DND-41 (cell line): ENCODE results near the gene ASPRV1.

Experiments
- ATAC-seq: fragments of 200-7000 bp; cut with Tn5 transposase; 3 replicates; pipeline ENCODE4 v1.9.1; 2021; ENCODE audit warnings: low read depth; ENCODE audit not compliant: insufficient read depth
- DNase-seq: peaks from one replicate; pipeline ENCODE4 v3.0.0-alpha.2; 2020
- H2AFZ ChIP-seq: 2 replicates; pipeline ENCODE4 v1.6.0; 2012; ENCODE audit warnings: low read depth, low read length
- H3K27ac ChIP-seq: 2 replicates; pipeline ENCODE4 v1.5.1; 2012; ENCODE audit warnings: low read length, inconsistent platforms
- H3K27me3 ChIP-seq: fragments of 200-600 bp; sonication (generic); 2 replicates; pipeline ENCODE4 v1.6.0; 2012; ENCODE audit warnings: low read length, mild to moderate bottlenecking, inconsistent platforms; ENCODE audit not compliant: insufficient read depth, poor library complexity
- H3K36me3 ChIP-seq: 2 replicates; pipeline ENCODE4 v1.5.1; 2012; ENCODE audit warnings: low read length, inconsistent platforms; ENCODE audit not compliant: insufficient read depth
- H3K4me1 ChIP-seq: 2 replicates; pipeline ENCODE4 v1.5.1; 2012; ENCODE audit warnings: mild to moderate bottlenecking, low read length; ENCODE audit not compliant: insufficient read depth
- H3K4me2 ChIP-seq: 2 replicates; pipeline ENCODE4 v1.6.0; 2012; ENCODE audit warnings: mild to moderate bottlenecking, moderate library complexity, low read length, inconsistent platforms; ENCODE audit not compliant: insufficient read depth
- H3K4me3 ChIP-seq, 2 experiments: fragments of 200-600 bp in 1 of 2; shearing (Covaris generic) in 1 of 2; 2 replicates each; pipeline ENCODE4 v1.5.1; 2012 to 2016; ENCODE audit warnings: inconsistent platforms in 2 of 2, low read length in 2 of 2, mild to moderate bottlenecking in 2 of 2, low read depth in 1 of 2, moderate library complexity in 1 of 2
- H3K79me2 ChIP-seq: 2 replicates; pipeline ENCODE4 v1.6.0; 2012; ENCODE audit warnings: low read length, inconsistent platforms; ENCODE audit not compliant: insufficient read depth
- H3K9ac ChIP-seq: 2 replicates; pipeline ENCODE4 v1.6.0; 2012; ENCODE audit warnings: low read depth, mild to moderate bottlenecking, inconsistent platforms, low read length, moderate library complexity
- H3K9me3 ChIP-seq: 2 replicates; pipeline ENCODE4 v1.5.1; 2012; ENCODE audit warnings: low read length, moderate library complexity, mild to moderate bottlenecking, inconsistent platforms; ENCODE audit not compliant: insufficient read depth, severe bottlenecking
- H4K20me1 ChIP-seq: 2 replicates; pipeline ENCODE4 v1.6.0; 2012; ENCODE audit warnings: low read length; ENCODE audit not compliant: insufficient read depth
- EZH2 ChIP-seq: IDR thresholded peaks from 3 replicates; pipeline ENCODE4 v1.6.1; 2012; ENCODE audit warnings: borderline replicate concordance, low read depth, mild to moderate bottlenecking, moderate library complexity, low read length, inconsistent platforms; ENCODE audit not compliant: severe bottlenecking
- TF ChIP-seq, protein P1 (sequence below): IDR thresholded peaks from 2 replicates; pipeline ENCODE4 v1.5.1; 2012; ENCODE audit warnings: borderline replicate concordance, low read length, moderate library complexity, mild to moderate bottlenecking; ENCODE audit not compliant: poor library complexity, severe bottlenecking; ENCODE audit errors: extremely low read depth

Gene ASPRV1

DNA sequence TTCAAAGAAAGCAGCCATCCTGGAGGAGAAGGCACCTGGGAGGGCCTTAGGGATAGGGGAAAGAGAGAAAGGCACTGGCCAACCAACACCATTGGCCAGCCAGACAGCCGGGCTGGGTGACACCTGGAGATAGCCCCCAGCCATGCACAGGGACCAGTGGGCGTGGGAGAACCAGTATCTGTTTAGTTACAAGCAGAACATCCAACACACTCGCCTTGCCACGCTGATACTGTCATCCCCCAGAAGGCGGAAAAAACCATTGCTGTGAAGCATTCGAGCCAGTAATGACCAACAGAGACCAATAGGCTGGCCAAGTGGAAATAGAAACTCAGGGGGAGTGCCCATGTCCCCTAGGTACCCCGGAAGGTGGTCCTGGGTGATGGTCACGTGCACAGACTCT is 15.5 kb downstream of the ASPRV1 start:
- no peaks in the 10 kb centered on the region for H3K27me3 ChIP-seq
- ATAC-seq, result no peak
- peak overlapping the region; percentile 42 for H3K9ac ChIP-seq
- TF ChIP-seq, protein P1, sequence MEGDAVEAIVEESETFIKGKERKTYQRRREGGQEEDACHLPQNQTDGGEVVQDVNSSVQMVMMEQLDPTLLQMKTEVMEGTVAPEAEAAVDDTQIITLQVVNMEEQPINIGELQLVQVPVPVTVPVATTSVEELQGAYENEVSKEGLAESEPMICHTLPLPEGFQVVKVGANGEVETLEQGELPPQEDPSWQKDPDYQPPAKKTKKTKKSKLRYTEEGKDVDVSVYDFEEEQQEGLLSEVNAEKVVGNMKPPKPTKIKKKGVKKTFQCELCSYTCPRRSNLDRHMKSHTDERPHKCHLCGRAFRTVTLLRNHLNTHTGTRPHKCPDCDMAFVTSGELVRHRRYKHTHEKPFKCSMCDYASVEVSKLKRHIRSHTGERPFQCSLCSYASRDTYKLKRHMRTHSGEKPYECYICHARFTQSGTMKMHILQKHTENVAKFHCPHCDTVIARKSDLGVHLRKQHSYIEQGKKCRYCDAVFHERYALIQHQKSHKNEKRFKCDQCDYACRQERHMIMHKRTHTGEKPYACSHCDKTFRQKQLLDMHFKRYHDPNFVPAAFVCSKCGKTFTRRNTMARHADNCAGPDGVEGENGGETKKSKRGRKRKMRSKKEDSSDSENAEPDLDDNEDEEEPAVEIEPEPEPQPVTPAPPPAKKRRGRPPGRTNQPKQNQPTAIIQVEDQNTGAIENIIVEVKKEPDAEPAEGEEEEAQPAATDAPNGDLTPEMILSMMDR, result no peak
- no peak for TF ChIP-seq EZH2
- H3K4me1 ChIP-seq, result peaks cover 27% of the 10 kb centered on the region
- peak overlapping the region; percentile 50 for H2AFZ ChIP-seq
- H3K4me2 ChIP-seq, result peak overlapping the region; percentile 43
- H3K4me3 ChIP-seq, result no peak overlapping the region; a peak in 1 of 4 replicates
- peaks cover 22% of the 10 kb centered on the region for H3K36me3 ChIP-seq
- no peaks in the 10 kb centered on the region for H3K79me2 ChIP-seq
- DNase-seq, result no peak
- no peaks in the 10 kb centered on the region for H3K9me3 ChIP-seq
- H4K20me1 ChIP-seq, result no peaks in the 10 kb centered on the region
- H3K27ac ChIP-seq, result peak overlapping the region; percentile 92

GRCh38 chr2:69945441-69945840 is 16.0 kb downstream of the ASPRV1 start:
- DNase-seq (no peak), ATAC-seq (no peak)
- H2AFZ ChIP-seq, result peak overlapping the region; percentile 50; the same call in 1 of the 2 replicates
- H3K36me3 ChIP-seq, result peaks cover 26% of the 10 kb centered on the region
- H3K9me3 ChIP-seq, result no peaks in the 10 kb centered on the region
- no peaks in the 10 kb centered on the region for H3K79me2 ChIP-seq
- H3K27me3 ChIP-seq, result no peaks in the 10 kb centered on the region
- H3K9ac ChIP-seq, result peak overlapping the region; percentile 42; the same call in 1 of the 2 replicates
- peaks cover 27% of the 10 kb centered on the region for H3K4me1 ChIP-seq
- H3K27ac ChIP-seq, result peak overlapping the region; percentile 92
- no peaks in the 10 kb centered on the region for H4K20me1 ChIP-seq
- no peak for TF ChIP-seq EZH2
- no peak overlapping the region for H3K4me2 ChIP-seq
- H3K4me3 ChIP-seq, result no peak overlapping the region

DNA sequence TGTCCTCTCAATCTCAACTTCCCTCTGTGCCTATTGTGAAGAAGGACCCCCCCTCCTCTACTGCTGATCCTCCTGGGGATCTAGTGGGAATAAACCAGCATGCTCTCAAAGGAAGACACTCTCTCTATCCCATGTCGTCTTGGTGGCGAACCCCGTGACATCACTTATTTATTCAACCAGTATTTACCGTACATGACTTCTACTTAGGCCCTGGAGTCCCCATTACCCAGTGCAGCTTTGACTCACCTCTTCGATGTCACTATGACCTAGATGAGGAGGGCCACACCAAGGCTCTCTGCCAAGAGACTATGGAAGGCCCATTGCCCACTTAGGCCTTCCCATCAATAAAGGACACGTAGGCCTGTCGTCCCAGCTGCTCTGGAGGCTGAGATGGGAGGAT is 16.7 kb downstream of the ASPRV1 start:
- no peak for ATAC-seq
- no peaks in the 10 kb centered on the region for H3K27me3 ChIP-seq
- no peak for TF ChIP-seq EZH2
- TF ChIP-seq, protein P1, result no peak
- no peaks in the 10 kb centered on the region for H3K9me3 ChIP-seq
- H3K79me2 ChIP-seq, result no peaks in the 10 kb centered on the region
- H3K4me1 ChIP-seq, result peaks cover 27% of the 10 kb centered on the region
- no peak for DNase-seq
- H4K20me1 ChIP-seq, result no peaks in the 10 kb centered on the region
- H3K4me2 ChIP-seq, result no peak overlapping the region
- peak overlapping the region; percentile 59; the same call in 1 of the 2 replicates for H3K27ac ChIP-seq
- no peak overlapping the region for H3K4me3 ChIP-seq
- H3K36me3 ChIP-seq, result peaks cover 31% of the 10 kb centered on the region
- H3K9ac ChIP-seq, result no peak overlapping the region
- no peak overlapping the region for H2AFZ ChIP-seq

GRCh38 chr2:69943843-69944525 is 17.4 kb downstream of the ASPRV1 start:
- H3K79me2 ChIP-seq, result no peaks in the 10 kb centered on the region
- H3K9ac ChIP-seq, result no peak overlapping the region
- DNase-seq (no peak), ATAC-seq (no peak)
- no peak overlapping the region for H3K4me2 ChIP-seq
- TF ChIP-seq, protein P1, result no peak
- no peak for TF ChIP-seq EZH2
- peaks cover 27% of the 10 kb centered on the region for H3K4me1 ChIP-seq
- no peak overlapping the region for H2AFZ ChIP-seq
- no peaks in the 10 kb centered on the region for H3K27me3 ChIP-seq
- H3K36me3 ChIP-seq, result peaks cover 37% of the 10 kb centered on the region
- peak overlapping the region; percentile 33 for H3K27ac ChIP-seq
- H4K20me1 ChIP-seq, result no peaks in the 10 kb centered on the region
- no peaks in the 10 kb centered on the region for H3K9me3 ChIP-seq
- no peak overlapping the region for H3K4me3 ChIP-seq
